ENCODE measurements around the gene MOBP. TPM values are rescaled to one million over a fixed set of nuclear protein-coding genes. Genes with fewer than 3 reads are reported as not detected.

Gene MOBP
- total RNA-seq: not detected

GRCh38 chr3:39467394-39468107 is at the start of gene MOBP:
Gene MOBP, plus strand, starts transcription at chr3:39467680. Its CDS starts 34,390 bp downstream, at chr3:39502070.
- no peak for TF ChIP-seq CTCF (IDR thresholded peaks at IDR 0.05; ENCODE audit: low read depth)

- no peak for TF ChIP-seq CTCF (IDR thresholded peaks at IDR 0.05; ENCODE audit: low read depth)
Observed at GRCh38 chr3:39419742-39420315, 47.7 kb upstream of the MOBP start.

- no peak for TF ChIP-seq CTCF (IDR thresholded peaks at IDR 0.05; ENCODE audit: low read depth)
Observed at GRCh38 chr3:39420543-39420942, 46.9 kb upstream of the MOBP start.

- no peak for TF ChIP-seq CTCF (IDR thresholded peaks at IDR 0.05; ENCODE audit: low read depth)
Observed at GRCh38 chr3:39423436-39423970, 44.0 kb upstream of the MOBP start.

- TF ChIP-seq CTCF (IDR thresholded peaks at IDR 0.05; ENCODE audit: low read depth): no peak
Observed at GRCh38 chr3:39426312-39426711, 41.2 kb upstream of the MOBP start.

GRCh38 chr3:39427506-39427905 is 40.0 kb upstream of the MOBP start:
- no peak for TF ChIP-seq CTCF (IDR thresholded peaks at IDR 0.05; ENCODE audit: low read depth)

- TF ChIP-seq CTCF (IDR thresholded peaks at IDR 0.05; ENCODE audit: low read depth): no peak
Observed at GRCh38 chr3:39428745-39429201, 38.7 kb upstream of the MOBP start.
